Right hindlimb (tissue), 1 donor: ENCODE data around the gene MAPKAP1.

Experiments
- DNase-seq: peaks from one replicate; pipeline ENCODE4 v3.0.0-alpha.2; 2018

The MAPKAP1 gene

DNA sequence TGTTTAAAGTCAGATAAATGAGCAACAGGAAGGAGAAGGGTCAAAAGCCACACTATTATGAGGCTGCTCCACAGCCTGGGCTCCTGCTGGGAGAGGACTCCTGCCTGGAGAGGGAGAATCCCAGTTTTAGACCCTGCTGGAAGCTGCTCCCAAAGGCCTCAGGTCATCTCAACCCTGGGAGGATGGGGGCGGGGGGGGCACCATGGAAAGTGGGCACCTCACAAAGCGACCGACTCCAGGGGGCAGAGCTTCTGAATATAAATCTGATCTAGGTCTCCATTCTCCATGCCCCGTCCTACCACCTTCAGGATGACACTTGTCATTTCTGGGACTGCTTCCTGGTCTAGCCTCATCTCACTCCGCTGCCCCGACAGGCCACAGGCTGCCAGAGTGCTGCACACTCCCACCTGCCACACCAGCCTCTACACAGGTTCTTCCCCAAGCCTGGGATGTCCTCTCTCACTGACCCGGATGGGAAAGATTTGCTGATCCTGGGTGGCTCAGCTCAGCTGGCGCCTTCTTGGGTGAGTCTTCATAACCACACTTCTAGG, 262.0 kb downstream of the MAPKAP1 start:
- DNase-seq, result no peak

- no peak for DNase-seq
Observed at GRCh38 chr9:125444166-125444565, 262.8 kb downstream of the MAPKAP1 start.

DNA sequence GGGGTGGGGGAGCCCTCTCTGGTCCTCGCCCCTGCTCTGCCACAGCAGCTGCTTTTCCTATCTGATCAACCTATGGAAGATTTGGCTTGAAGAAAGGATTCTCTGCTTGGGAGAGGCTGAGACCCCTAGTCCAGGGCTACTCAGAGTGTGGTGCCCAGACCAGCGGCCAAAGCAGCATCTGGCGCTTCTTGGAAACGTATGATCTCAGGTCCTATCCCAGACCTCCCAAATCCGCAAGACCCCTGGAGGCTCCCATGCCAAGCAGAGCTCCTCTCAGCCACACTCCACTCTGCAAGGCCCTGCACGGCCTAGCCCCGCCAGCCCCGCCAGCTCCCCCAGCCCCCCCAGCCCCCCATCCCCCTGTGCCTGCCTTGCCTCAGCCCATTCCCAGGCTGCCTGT, 263.6 kb downstream of the MAPKAP1 start:
- no peak for DNase-seq

DNA sequence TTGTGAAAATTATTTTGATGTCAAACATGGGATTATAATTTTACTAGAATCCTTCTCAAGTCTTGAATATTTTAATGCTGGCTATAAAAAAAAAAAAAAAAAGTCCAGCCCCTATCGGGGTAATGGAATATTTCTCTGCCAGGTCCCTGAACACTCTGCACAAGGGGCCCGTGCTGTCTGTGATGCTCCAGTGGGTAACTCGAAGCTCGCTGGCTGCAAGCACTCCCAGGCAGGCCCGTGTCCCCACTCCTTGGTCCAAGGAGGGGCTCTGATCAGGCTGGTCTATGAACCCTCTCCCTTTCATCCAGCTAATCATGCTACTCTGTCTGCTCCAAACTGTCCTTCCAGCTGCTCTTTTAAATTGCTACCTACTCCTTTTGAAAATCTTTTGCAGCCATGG, 264.6 kb downstream of the MAPKAP1 start:
- DNase-seq, result no peak

DNA sequence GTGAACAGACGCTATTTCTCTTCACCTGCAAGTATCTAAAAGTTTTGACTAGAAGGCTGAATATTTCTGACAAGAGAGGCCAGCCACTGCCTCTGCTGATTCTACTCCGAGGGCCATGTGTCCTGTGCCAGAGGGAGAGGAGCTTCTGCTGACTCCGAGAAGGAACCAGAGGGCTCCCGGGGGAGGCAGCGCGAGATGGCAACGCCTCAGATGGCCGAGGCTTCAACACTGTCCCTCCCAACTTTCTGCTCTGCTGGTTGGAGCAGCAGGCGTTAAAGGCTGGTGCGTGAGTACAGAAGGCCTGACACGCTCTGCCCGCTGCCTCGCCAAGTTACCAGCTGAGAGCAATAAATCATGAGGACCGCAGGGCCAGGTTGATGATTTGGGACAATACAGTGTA, 266.6 kb downstream of the MAPKAP1 start:
- DNase-seq, result no peak

DNA sequence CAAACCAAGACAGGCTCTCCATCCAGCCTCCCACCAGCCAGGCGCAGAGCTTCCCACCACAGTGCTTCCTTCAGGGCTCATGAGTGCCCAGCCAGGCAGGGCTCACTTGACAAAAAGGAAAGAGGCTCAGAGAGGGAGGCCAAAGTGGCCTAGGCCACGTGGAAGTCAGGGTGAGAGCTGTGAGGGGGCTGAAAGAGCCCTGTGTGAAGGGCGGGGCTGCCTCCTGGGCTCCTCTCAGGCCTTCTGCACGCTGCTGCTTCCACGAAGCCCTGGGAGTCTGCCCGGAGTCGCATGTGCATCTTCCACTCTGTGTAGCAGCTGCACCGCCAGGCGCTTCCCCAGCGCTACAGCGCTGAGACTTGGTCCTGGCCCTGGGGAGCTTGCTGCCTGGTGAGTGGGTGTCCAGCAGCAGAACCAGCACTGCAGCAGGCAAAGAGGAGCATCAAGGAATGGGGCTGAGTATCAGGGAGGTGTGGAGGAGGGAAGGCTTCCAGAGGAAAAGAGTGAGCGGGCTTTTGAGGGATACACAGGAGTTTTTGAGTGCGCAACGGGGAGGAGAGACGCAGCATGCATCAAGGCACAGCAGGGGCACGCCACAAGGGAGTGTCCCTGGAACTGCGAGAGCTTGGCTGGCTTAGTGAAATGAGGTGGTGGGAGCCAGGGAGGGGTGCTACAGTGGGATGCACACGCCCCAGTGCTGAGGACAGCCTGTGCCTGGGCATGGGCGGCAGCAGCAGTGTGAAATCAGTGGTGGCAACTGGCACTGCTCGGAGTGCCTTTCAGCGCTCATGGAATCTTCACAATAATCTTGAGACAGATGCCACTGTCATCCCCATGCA, 267.4 kb downstream of the MAPKAP1 start:
- DNase-seq, result no peak

DNA sequence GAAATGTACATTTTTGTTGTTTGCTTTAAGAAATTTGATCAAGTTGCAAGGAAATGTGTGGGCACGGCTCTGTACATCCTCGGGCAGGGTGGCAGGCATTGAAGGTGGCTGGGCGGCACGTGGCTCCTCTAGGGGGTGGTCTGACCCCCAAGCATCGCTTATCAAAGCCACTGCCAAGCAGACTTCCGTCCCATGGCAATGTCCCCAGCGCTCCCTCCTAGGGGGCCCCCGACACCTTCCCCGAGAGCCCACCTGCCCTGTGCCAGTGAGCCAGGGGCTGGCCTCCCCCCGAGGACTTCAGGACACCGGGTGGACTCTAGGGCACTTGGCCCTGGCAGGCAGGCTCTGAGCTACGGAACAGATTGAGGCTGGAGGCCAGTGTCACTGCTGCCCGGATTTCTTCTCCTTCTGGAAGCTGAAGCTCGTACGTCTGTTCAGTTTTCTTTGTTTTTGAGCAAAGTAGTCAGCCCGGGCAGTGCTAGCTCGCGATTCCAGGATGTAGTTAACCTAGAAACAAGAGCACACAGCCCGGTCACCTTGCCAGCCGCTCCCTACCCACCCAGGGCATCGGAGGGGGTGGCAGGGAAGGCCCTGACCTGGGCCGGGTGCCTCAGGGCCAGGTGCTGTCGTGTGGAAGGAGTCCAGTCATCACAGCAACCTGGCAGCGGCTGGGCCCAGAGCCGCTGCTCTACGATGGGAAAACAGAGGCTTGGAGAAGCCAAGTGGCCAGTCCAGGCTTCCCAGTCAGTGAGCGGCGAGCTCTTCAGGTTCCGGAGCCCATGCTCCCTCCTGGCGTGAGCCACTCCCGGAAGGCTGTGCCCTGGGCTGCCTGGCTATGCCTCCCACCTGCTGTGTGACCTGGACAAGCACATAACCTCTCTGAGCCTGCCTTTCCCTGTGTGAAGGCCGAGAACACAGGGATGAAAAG, 268.2 kb downstream of the MAPKAP1 start:
- DNase-seq, result no peak

DNA sequence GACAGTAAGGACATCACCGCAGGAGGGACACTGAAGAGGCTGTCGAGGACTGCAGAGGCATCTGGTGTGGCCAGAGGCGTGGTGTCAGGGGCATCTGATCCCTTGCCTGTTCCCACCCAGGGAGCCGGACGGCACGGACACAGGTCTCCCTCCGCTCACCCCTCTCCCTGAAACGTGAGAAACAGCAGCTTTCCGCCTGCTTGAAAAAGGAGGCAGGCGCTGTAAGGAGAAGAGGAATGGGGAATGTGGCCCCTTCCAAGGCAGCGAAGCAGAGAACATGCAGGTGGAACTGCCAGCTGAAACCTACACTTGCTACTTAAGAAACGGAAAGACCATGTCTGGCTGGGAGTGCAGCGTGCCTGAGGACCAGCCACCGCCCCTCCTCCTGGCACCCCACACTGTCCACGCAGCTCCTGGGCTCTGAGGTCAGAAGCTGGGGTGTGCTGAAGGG, 269.2 kb downstream of the MAPKAP1 start:
- no peak for DNase-seq

DNA sequence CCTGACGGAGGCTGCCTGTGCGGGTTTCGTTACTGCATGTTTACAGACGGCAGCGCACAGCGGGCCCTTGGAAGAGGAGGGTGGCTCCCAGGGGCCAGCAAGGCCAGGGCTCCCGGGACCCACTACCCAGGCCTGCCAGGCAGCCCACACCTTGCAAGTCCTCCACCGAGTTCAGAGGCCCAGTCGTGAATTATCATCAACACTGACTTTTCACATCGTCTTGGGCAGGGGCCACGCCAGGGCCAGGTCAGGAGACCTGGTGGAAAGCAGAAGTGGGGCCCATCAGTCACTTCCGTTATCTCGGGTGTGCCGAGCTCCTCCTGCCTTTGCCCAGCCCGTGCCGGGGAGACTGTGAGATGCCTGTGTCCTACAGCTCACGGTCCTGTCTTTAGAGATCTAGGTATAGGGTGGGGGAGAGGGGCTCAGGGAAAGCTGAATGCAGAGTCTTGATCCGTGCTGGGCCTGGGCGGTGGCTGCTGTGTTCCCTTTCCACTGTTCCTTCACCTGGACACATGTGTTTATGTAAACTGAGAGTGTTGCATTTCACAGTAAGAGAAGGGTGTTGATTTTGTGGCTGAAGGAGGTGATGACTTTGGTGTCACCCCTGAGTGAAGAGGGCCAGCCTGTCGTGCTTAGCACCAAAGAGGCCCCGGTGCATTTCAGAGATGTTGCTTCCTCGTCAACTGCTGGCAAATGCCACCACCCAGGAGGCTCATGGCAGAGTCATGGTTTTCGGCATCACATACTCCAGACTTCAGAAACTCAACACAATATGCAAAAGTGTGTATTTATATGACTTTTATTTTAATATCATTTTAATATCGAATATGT, 270.2 kb downstream of the MAPKAP1 start:
- DNase-seq, result no peak

DNA sequence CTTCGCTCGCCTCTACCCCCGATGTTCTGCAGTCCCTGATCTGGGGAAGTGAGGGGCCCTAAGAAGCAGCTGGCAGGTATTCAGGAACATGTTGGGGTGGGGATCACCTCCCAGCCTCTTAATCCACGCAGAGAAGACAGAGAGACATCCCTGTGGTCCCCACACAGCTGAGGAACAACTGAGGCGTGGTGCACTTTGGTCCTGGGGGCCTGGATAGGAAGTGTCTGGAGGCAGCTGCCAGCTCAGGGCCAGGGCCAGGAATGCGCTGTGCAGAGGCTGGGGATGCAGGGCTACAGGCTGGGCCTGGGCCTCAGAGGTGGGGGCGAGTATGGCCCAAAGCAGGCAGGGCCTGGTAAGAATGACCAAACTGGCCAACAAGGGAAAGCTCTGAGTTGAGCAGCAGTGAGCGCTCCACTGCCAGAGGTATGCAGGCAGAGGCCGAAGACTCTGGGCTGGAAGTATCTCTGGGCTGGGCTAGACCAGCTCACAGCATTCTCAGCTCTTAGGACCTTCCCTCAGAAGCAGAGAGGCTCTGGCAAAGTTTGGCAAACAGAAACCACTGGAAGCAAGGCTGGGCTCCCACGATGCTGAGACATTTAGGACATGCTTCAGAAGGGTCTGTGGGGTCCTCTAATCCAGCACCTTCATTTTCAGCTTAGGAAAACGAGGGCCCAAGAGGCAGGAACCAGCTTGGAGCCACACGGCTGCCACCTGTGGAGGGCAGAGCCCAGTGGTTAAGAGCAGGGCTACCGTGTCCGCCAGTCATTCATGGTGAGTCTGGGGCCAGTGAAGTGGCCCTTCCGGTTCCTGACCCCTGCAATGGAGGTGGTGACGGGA, 271.0 kb downstream of the MAPKAP1 start:
- DNase-seq, result no peak

DNA sequence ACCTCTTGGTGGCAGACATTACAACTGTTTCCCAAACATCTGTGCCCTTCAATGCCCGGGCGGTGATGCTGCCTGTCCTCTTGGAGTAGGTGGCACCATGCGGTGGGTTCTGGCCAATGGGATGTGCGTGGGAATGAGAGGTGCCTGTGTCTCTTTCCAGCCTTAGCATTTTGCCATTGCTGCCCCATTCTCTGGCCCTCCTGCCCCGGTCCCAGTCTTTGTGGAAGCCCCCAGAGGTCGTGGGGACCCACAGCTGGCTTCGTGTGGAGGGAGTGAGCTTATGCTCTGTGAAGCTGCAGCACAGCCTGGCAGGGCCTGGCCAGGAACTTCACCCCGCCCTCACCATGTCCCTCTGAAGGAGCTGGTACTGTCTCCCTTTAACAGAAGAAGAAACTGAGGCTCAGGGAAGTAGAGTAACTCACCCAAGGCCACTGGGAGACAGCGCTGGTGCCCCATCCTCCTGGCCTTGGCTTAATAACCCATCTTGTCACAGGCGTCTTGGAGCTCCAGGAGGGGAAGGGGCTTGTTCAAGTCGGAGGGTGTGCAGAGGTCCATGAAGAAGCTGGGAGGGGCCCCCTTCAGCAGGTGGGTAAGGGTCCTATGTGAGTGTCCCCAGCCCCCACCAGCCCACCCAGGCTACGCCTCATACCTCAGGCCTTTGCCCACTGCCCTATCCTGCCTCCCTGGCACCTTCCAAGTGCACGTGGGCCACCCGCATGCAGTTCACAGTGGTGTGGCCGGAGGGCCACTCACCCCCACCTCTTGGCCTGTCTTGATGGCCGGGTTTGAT, 271.8 kb downstream of the MAPKAP1 start:
- DNase-seq, result no peak

DNA sequence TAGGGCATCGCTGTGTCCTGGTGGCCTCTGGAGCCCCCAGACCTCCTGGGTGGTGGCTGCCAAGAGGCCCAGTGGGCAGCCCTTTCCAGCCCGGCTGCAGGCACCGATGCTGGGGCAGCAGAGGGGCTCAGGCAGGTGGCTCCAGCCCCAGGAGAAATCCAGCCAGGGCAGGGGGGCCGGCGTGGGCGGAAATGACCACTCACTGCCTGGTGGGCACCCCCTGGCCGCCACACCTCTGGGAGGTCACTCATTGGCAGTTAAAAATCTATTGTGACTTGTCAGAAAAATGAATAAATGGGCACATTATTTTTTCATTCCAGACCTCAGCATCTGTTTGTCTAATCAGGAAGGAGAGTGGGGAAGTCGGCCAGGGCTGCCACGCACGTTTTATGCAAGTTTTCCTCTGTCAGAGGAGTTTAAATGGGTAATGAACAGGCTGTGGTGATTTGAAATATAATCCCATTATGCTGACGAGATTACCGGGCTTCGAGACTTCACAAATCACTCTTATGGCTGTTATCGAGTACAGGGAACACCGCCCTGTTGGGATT, 273.5 kb downstream of the MAPKAP1 start:
- DNase-seq, result peak; percentile 61

DNA sequence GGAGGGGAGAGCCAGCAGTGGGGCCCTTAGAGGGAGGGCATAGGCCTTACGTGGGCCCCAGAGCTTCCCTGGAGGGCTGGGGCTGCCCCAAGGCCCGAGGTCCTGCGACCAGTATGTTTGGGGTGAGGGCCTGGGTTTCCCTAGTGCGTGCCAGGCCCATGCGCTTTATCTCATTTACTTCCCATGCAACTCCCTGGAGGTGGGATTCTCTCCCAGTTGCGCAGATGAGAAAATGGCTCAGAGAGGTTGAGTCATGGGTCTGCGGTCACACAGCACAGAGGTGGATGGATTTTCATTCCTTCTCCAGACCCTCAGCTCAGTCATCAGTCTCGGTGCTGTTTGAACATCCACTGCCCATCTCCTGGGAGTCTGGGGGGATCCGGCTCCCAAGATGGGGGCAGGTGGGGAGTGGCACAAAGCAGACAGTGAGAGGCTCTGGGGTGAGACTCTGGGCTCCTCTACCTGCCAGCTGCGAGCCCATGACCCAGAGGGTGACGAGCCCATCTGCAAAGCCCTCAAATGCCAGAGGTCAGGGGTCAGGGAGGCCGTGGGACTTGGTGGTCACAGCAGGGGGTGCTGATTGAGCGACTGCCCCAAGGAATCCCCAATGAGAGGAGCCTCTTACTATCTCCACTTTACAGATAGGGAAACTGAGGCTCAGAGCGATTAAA, 274.2 kb downstream of the MAPKAP1 start:
- DNase-seq, result no peak

GRCh38 chr9:125431741-125432271, 275.2 kb downstream of the MAPKAP1 start:
- DNase-seq, result no peak

- no peak for DNase-seq
Observed at GRCh38 chr9:125431012-125431305, 276.0 kb downstream of the MAPKAP1 start.

GRCh38 chr9:125430161-125431011, 276.6 kb downstream of the MAPKAP1 start:
- DNase-seq, result no peak

- no peak for DNase-seq
Observed at GRCh38 chr9:125429476-125430160, 277.4 kb downstream of the MAPKAP1 start.

GRCh38 chr9:125428902-125429467, 278.0 kb downstream of the MAPKAP1 start:
- peak; percentile 55 for DNase-seq
